ENCODE results near the gene JAZF1. TPM values are rescaled to one million over a fixed set of nuclear protein-coding genes. Genes with fewer than 3 reads are reported as not detected.

The JAZF1 gene
- polyA plus RNA-seq, 1 experiment: 11.6 TPM

GRCh38 chr7:28149291-28150101 lies 31.1 kb downstream of the JAZF1 start:
- no peak for TF ChIP-seq CTCF (IDR thresholded peaks at IDR 0.05; ENCODE audit: insufficient read depth, low read depth, low read length)
- CTCF ChIA-PET: no interaction called here
- DNase-seq (ENCODE audit: low read depth): no peak

GRCh38 chr7:28145931-28146330 lies 34.7 kb downstream of the JAZF1 start:
- ChIA-PET POLR2A (no interaction called here), CTCF (interaction anchor here (1.0 to 1.4 kb wide), 2 partner anchors 12 to 21 kb away, joined by 3 read pairs; no protein-coding TSS in a partner anchor)
- Histone ChIP-seq H3K27me3 (ENCODE audit: control insufficient read depth, insufficient read depth, low read length) (no peaks in the 10 kb centered on the region), H3K36me3 (ENCODE audit: control insufficient read depth, insufficient read depth, low read length) (peaks cover 2% of the 10 kb centered on the region; the same call in 1 of the 2 replicates), H3K4me3 (ENCODE audit: low read depth, low read length) (no peak overlapping the region)
- no peak for DNase-seq (ENCODE audit: low read depth)
- no peak for TF ChIP-seq CTCF (IDR thresholded peaks at IDR 0.05; ENCODE audit: insufficient read depth, low read depth, low read length)

More at GRCh38 chr7:28149291-28150101, 31.1 kb downstream of the JAZF1 start:
- no peak overlapping the region for H3K4me3 ChIP-seq (ENCODE audit: low read depth, low read length)
- no peaks in the 10 kb centered on the region; the same call in 1 of the 2 replicates for H3K36me3 ChIP-seq (ENCODE audit: control insufficient read depth, insufficient read depth, low read length)
- POLR2A ChIA-PET: no interaction called here
- no peaks in the 10 kb centered on the region for H3K27me3 ChIP-seq (ENCODE audit: control insufficient read depth, insufficient read depth, low read length)

GRCh38 chr7:28145090-28145626 lies 35.4 kb downstream of the JAZF1 start:
- CTCF ChIA-PET: interaction anchor here (1.4 kb wide), 1 partner anchor 13 kb away, joined by 3 read pairs; no protein-coding TSS in a partner anchor
- no peak for TF ChIP-seq CTCF (IDR thresholded peaks at IDR 0.05; ENCODE audit: insufficient read depth, low read depth, low read length)
- no peak for DNase-seq (ENCODE audit: low read depth)
- Histone ChIP-seq H3K27me3 (ENCODE audit: control insufficient read depth, insufficient read depth, low read length) (no peaks in the 10 kb centered on the region), H3K36me3 (ENCODE audit: control insufficient read depth, insufficient read depth, low read length) (peaks cover 2% of the 10 kb centered on the region; the same call in 1 of the 2 replicates), H3K4me3 (ENCODE audit: low read depth, low read length) (no peak overlapping the region)
- POLR2A ChIA-PET: no interaction called here

GRCh38 chr7:28144266-28144665 lies 36.3 kb downstream of the JAZF1 start:
- Histone ChIP-seq H3K27me3 (ENCODE audit: control insufficient read depth, insufficient read depth, low read length) (no peaks in the 10 kb centered on the region), H3K36me3 (ENCODE audit: control insufficient read depth, insufficient read depth, low read length) (0 out of 2 replicates have a peak, but pooled peaks cover 2% of the 10 kb centered on the region), H3K4me3 (ENCODE audit: low read depth, low read length) (no peak overlapping the region)
- POLR2A ChIA-PET: no interaction called here
- TF ChIP-seq CTCF (IDR thresholded peaks at IDR 0.05; ENCODE audit: insufficient read depth, low read depth, low read length): no peak
- CTCF ChIA-PET: interaction anchor here (1.1 to 1.4 kb wide), 2 partner anchors 12 to 22 kb away, joined by 3 read pairs; no protein-coding TSS in a partner anchor
- DNase-seq (ENCODE audit: low read depth): no peak

GRCh38 chr7:28142650-28143049 lies 37.9 kb downstream of the JAZF1 start:
- ChIA-PET CTCF (interaction anchor here (1.4 kb wide), 1 partner anchor 20 kb away, joined by 3 read pairs; no protein-coding TSS in a partner anchor), POLR2A (no interaction called here)
- TF ChIP-seq CTCF (IDR thresholded peaks at IDR 0.05; ENCODE audit: insufficient read depth, low read depth, low read length): no peak
- Histone ChIP-seq H3K36me3 (ENCODE audit: control insufficient read depth, insufficient read depth, low read length) (0 out of 2 replicates have a peak, but pooled peaks cover 2% of the 10 kb centered on the region), H3K27me3 (ENCODE audit: control insufficient read depth, insufficient read depth, low read length) (no peaks in the 10 kb centered on the region), H3K4me3 (ENCODE audit: low read depth, low read length) (no peak overlapping the region)
- DNase-seq (ENCODE audit: low read depth): no peak

Measured in BJ (cell line).